GM23338 (cell line): Measurements from ENCODE around the gene ATP6V1A.

Experiments used
- CREB1 ChIP-seq: fragments of 250-450 bp; sonication (Bioruptor Pico); IDR thresholded peaks from 2 replicates; pipeline ENCODE4 v1.5.0; 2020; ENCODE audit warnings: low read depth, mild to moderate bottlenecking, moderate library complexity
- EZH2 ChIP-seq: fragments of 200-600 bp; sonication (generic); IDR thresholded peaks from one replicate; pipeline ENCODE4 v1.8.0; 2017; ENCODE audit warnings: antibody characterized with exemption, mild to moderate bottlenecking, low read depth; ENCODE audit not compliant: unreplicated experiment
- EZH2phosphoT487 ChIP-seq: fragments of 200-600 bp; sonication (generic); IDR thresholded peaks from one replicate; pipeline ENCODE4 v1.8.1; 2018; ENCODE audit warnings: antibody characterized with exemption; ENCODE audit not compliant: unreplicated experiment
- NANOG ChIP-seq: IDR thresholded peaks from 2 replicates; pipeline ENCODE4 v1.6.1; 2016; ENCODE audit warnings: antibody characterized with exemption, borderline replicate concordance
- POLR2AphosphoS5 ChIP-seq: IDR thresholded peaks from 2 replicates; pipeline ENCODE4 v1.6.1; 2016; ENCODE audit warnings: antibody characterized with exemption, low read depth
- REST ChIP-seq: IDR thresholded peaks from one replicate; pipeline ENCODE4 v1.6.1; 2018; ENCODE audit warnings: antibody characterized with exemption; ENCODE audit not compliant: unreplicated experiment
- STAT1 ChIP-seq: IDR thresholded peaks from one replicate; pipeline ENCODE4 v1.6.1; 2016; ENCODE audit warnings: antibody characterized with exemption; ENCODE audit not compliant: unreplicated experiment
- TF ChIP-seq, protein P1 (sequence below), 2 experiments: fragments of 200-600 bp in 1 of 2; sonication (generic) in 1 of 2; conservative IDR thresholded peaks; 2 replicates each; pipeline versions ENCODE4 v1.5.1 to v1.6.1; 2016 to 2017; ENCODE audit warnings: antibody characterized with exemption in 2 of 2, low read depth in 2 of 2, mild to moderate bottlenecking in 2 of 2, moderate library complexity in 1 of 2
- TF ChIP-seq, protein P2 (sequence below): fragments of 250-450 bp; sonication (Bioruptor Pico); IDR thresholded peaks from 2 replicates; pipeline ENCODE4 v1.5.0; 2020; ENCODE audit warnings: mild to moderate bottlenecking, moderate library complexity

DNA sequence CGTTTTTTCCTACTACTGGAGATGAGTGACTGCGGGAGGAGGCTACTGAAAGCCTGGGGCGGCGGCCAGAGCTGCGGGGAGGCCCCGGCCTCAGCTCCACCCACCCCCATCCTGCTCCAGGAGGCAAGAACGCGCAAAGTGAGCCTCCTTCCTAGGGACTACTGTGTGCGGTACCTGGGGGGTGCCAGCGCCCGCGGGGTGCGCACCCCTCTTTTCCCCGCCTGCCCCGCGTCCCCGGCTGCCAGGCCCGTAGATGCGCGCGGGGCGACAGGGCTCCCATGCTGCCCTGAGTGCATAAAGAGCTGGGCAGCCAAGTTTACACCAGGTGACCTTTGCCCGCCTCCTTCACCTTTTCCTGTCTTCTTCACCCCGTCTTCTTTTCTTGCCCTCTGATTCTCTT is 47.9 kb upstream of the ATP6V1A start:
- TF ChIP-seq REST, result no peak
- TF ChIP-seq, protein P1, sequence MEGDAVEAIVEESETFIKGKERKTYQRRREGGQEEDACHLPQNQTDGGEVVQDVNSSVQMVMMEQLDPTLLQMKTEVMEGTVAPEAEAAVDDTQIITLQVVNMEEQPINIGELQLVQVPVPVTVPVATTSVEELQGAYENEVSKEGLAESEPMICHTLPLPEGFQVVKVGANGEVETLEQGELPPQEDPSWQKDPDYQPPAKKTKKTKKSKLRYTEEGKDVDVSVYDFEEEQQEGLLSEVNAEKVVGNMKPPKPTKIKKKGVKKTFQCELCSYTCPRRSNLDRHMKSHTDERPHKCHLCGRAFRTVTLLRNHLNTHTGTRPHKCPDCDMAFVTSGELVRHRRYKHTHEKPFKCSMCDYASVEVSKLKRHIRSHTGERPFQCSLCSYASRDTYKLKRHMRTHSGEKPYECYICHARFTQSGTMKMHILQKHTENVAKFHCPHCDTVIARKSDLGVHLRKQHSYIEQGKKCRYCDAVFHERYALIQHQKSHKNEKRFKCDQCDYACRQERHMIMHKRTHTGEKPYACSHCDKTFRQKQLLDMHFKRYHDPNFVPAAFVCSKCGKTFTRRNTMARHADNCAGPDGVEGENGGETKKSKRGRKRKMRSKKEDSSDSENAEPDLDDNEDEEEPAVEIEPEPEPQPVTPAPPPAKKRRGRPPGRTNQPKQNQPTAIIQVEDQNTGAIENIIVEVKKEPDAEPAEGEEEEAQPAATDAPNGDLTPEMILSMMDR (conservative IDR thresholded peaks at IDR 0.05; ENCODE audit: low read depth in 2 of 2), result no peak
- no peak for TF ChIP-seq STAT1
- TF ChIP-seq EZH2, result no peak
- peak; percentile 55 for TF ChIP-seq POLR2AphosphoS5
- TF ChIP-seq EZH2phosphoT487, result no peak
- TF ChIP-seq CREB1 (CRISPR knock-in tag), result no peak
- no peak for TF ChIP-seq NANOG
- TF ChIP-seq, protein P2, sequence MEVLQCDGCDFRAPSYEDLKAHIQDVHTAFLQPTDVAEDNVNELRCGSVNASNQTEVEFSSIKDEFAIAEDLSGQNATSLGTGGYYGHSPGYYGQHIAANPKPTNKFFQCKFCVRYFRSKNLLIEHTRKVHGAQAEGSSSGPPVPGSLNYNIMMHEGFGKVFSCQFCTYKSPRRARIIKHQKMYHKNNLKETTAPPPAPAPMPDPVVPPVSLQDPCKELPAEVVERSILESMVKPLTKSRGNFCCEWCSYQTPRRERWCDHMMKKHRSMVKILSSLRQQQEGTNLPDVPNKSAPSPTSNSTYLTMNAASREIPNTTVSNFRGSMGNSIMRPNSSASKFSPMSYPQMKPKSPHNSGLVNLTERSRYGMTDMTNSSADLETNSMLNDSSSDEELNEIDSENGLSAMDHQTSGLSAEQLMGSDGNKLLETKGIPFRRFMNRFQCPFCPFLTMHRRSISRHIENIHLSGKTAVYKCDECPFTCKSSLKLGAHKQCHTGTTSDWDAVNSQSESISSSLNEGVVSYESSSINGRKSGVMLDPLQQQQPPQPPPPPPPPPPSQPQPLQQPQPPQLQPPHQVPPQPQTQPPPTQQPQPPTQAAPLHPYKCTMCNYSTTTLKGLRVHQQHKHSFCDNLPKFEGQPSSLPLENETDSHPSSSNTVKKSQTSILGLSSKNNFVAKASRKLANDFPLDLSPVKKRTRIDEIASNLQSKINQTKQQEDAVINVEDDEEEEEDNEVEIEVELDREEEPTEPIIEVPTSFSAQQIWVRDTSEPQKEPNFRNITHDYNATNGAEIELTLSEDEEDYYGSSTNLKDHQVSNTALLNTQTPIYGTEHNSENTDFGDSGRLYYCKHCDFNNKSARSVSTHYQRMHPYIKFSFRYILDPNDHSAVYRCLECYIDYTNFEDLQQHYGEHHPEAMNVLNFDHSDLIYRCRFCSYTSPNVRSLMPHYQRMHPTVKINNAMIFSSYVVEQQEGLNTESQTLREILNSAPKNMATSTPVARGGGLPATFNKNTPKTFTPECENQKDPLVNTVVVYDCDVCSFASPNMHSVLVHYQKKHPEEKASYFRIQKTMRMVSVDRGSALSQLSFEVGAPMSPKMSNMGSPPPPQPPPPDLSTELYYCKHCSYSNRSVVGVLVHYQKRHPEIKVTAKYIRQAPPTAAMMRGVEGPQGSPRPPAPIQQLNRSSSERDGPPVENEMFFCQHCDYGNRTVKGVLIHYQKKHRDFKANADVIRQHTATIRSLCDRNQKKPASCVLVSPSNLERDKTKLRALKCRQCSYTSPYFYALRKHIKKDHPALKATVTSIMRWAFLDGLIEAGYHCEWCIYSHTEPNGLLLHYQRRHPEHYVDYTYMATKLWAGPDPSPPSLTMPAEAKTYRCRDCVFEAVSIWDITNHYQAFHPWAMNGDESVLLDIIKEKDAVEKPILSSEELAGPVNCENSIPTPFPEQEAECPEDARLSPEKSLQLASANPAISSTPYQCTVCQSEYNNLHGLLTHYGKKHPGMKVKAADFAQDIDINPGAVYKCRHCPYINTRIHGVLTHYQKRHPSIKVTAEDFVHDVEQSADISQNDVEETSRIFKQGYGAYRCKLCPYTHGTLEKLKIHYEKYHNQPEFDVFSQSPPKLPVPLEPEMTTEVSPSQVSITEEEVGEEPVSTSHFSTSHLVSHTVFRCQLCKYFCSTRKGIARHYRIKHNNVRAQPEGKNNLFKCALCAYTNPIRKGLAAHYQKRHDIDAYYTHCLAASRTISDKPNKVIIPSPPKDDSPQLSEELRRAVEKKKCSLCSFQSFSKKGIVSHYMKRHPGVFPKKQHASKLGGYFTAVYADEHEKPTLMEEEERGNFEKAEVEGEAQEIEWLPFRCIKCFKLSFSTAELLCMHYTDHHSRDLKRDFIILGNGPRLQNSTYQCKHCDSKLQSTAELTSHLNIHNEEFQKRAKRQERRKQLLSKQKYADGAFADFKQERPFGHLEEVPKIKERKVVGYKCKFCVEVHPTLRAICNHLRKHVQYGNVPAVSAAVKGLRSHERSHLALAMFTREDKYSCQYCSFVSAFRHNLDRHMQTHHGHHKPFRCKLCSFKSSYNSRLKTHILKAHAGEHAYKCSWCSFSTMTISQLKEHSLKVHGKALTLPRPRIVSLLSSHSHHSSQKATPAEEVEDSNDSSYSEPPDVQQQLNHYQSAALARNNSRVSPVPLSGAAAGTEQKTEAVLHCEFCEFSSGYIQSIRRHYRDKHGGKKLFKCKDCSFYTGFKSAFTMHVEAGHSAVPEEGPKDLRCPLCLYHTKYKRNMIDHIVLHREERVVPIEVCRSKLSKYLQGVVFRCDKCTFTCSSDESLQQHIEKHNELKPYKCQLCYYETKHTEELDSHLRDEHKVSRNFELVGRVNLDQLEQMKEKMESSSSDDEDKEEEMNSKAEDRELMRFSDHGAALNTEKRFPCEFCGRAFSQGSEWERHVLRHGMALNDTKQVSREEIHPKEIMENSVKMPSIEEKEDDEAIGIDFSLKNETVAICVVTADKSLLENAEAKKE (CRISPR knock-in tag), result no peak
